Epithelial cell of esophagus (primary cell): Measurements from ENCODE around the gene SLIT3.
"Not testable (repeated sequence)": the region's sequence is repeated elsewhere in the genome, so short reads cannot be mapped to it uniquely, and the experiment has no call there.

ENCODE experiments used
- DNase-seq: peaks from one replicate; pipeline ENCODE4 v3.0.0; 2010; ENCODE audit warnings: low read depth
- H3K4me3 ChIP-seq: 2 replicates; pipeline ENCODE4 v1.5.1; 2011; ENCODE audit warnings: mild to moderate bottlenecking, low read length, control low read depth
- CTCF ChIP-seq: IDR thresholded peaks from 2 replicates; pipeline ENCODE4 v1.5.1; 2011; ENCODE audit warnings: low read depth, mild to moderate bottlenecking, low read length, control low read depth, inconsistent platforms; ENCODE audit not compliant: insufficient read depth; ENCODE audit errors: missing control alignments

The SLIT3 gene

GRCh38 chr5:168646335-168646734 is 654.6 kb downstream of the SLIT3 start:
- peak; percentile 89 for DNase-seq
- no peak for TF ChIP-seq CTCF

DNA sequence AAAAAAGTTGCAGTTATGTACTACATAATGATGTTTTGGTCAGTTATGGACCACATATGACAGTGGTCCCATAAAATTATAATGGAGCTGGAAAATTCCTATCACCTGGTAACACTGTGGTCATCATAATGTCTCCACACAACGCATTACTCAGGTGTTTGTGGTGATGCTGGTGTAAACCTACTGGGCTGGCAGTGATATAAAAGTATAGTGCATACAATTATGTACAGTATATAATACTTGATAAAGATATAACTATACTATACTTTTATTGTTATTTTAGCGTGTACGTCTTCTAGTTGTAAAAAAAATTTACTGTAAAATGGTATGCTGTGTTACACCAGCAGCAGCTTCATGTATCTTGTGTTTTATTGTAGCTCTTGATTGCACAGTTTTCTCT is 655.7 kb downstream of the SLIT3 start:
- no peak overlapping the region for H3K4me3 ChIP-seq
- no peak for DNase-seq
- TF ChIP-seq CTCF = no peak

More at GRCh38 chr5:168646335-168646734, 654.6 kb downstream of the SLIT3 start:
- H3K4me3 ChIP-seq = no peak overlapping the region

- no peak overlapping the region for H3K4me3 ChIP-seq
- TF ChIP-seq CTCF = no peak
- DNase-seq = no peak
These were observed 658.9 kb downstream of the SLIT3 start for GRCh38 chr5:168642019-168642418.

- DNase-seq = not testable (repeated sequence)
These were observed 662.1 kb downstream of the SLIT3 start for GRCh38 chr5:168638846-168639245.

DNA sequence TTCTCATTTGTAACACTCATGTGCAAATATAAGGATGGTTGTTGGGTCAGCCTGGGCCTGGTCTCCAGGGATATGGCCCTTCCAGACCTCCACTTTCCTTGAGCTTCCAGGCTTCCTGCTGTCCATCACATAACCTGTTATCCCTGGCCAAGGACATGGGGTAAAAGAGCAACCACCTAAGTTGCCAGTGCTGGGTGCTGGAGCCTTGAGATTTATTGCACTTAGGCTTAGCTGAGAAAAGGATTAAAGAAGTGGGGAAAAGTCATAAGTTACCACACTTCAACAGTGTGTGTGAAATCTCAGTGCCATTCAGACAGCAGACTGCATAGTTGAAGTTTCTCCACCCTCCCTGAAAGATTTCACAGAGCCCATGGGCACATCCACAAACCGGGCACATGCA is 663.1 kb downstream of the SLIT3 start:
- no peak for DNase-seq
- H3K4me3 ChIP-seq = no peak overlapping the region
- TF ChIP-seq CTCF = no peak

More at GRCh38 chr5:168638846-168639245, 662.1 kb downstream of the SLIT3 start:
- not testable (repeated sequence) for H3K4me3 ChIP-seq

GRCh38 chr5:168637281-168637680 is 663.7 kb downstream of the SLIT3 start:
- no peak overlapping the region for H3K4me3 ChIP-seq
- TF ChIP-seq CTCF = no peak
- DNase-seq = no peak

GRCh38 chr5:168630958-168631357 is 670.0 kb downstream of the SLIT3 start:
- not testable (repeated sequence) for DNase-seq, H3K4me3 ChIP-seq

- no peak for TF ChIP-seq CTCF
- DNase-seq = peak; percentile 85
- H3K4me3 ChIP-seq = no peak overlapping the region
These were observed 676.0 kb downstream of the SLIT3 start for GRCh38 chr5:168624850-168625364.
